Tibial nerve (tissue), 4 donors: Measurements from ENCODE around the gene CHPF. TPM values are rescaled to one million over a fixed set of nuclear protein-coding genes. Genes with fewer than 3 reads are reported as not detected.

Experiments used
- DNase-seq, 2 donors: peaks; one replicate each; pipeline ENCODE4 v3.0.0-alpha.2; 2019; ENCODE audit warnings: low spot score in 2 of 2
- H3K27ac ChIP-seq, 4 donors: fragments of 200-600 bp; sonication (generic) in 3 of 4; one replicate each; pipeline ENCODE4 v1.5.1; 2017 to 2019; ENCODE audit warnings: mild to moderate bottlenecking in 1 of 4
- H3K27me3 ChIP-seq, 2 donors: fragments of 200-600 bp; sonication (generic) in 1 of 2; one replicate each; pipeline versions ENCODE4 v1.5.1 to v1.6.0; 2017 to 2019
- H3K36me3 ChIP-seq, 3 donors: fragments of 200-600 bp; sonication (generic); one replicate each; pipeline ENCODE4 v1.5.1; 2018 to 2019
- H3K4me1 ChIP-seq, 4 donors: fragments of 200-600 bp; sonication (generic) in 3 of 4; one replicate each; pipeline ENCODE4 v1.5.1; 2017 to 2019
- H3K4me3 ChIP-seq, 4 donors: fragments of 200-600 bp; sonication (generic) in 3 of 4; one replicate each; pipeline ENCODE4 v1.5.1; 2017 to 2019; ENCODE audit warnings: mild to moderate bottlenecking in 1 of 4, moderate library complexity in 1 of 4
- H3K9me3 ChIP-seq, 4 donors: fragments of 200-600 bp; sonication (generic) in 3 of 4; one replicate each; pipeline ENCODE4 v1.5.1; 2017 to 2019
- CTCF ChIP-seq, 5 experiments: fragments of 200-600 bp in 3 of 5; fragments of 450-650 bp in 2 of 5; sonication (generic) in 3 of 5; IDR thresholded peaks; one replicate each; pipeline ENCODE4 v1.5.1; 2016 to 2019; ENCODE audit warnings: antibody characterized with exemption in 5 of 5, mild to moderate bottlenecking in 3 of 5, moderate library complexity in 2 of 5
- EP300 ChIP-seq, 2 donors: sonication (generic); formaldehyde crosslinking; IDR thresholded peaks; one replicate each; pipeline ENCODE4 v1.6.1; 2017; ENCODE audit warnings: antibody characterized with exemption in 2 of 2, mild to moderate bottlenecking in 1 of 2
- POLR2A ChIP-seq, 2 donors: fragments of 450-650 bp; IDR thresholded peaks; one replicate each; pipeline ENCODE4 v1.6.1; 2017; ENCODE audit warnings: antibody characterized with exemption in 2 of 2, mild to moderate bottlenecking in 2 of 2, moderate library complexity in 2 of 2
- WGBS, 2 donors: methylation state at CpG; one replicate each; pipeline ENCODE4 v1.1.5; 2018; 5-methylcytosine and 5-hydroxymethylcytosine counted together
- total RNA-seq, 4 donors: library from RNA; depleted of rRNA; stranded (reverse); fragments of >200 nt; gene quantifications; one replicate each; pipeline ENCODE4 v1.1.0, GENCODE V29; 2016

CHPF gene
- total RNA-seq, 4 donors from 2014 or later, result 51.3 to 91.2 (median 62.9) TPM

GRCh38 chr2:219506153-219506801 lies 37.3 kb downstream of the CHPF start:
- H3K4me1 ChIP-seq, result peaks cover 0 to 26% (median 11%) of the 10 kb centered on the region in 4 donors
- no peak for TF ChIP-seq EP300 (IDR thresholded peaks at IDR 0.05)
- peaks cover 0 to 63% (median 0%) of the 10 kb centered on the region in 3 donors for H3K36me3 ChIP-seq
- no peak overlapping the region for H3K27ac ChIP-seq
- H3K9me3 ChIP-seq, result no peaks in the 10 kb centered on the region
- DNase-seq, result no peak
- no peak overlapping the region for H3K4me3 ChIP-seq
- H3K27me3 ChIP-seq, result peaks cover 0 to 29% of the 10 kb centered on the region in 2 donors
- 77 to 80% methylated on average over 19 to 22 of the region's 23 CpGs for WGBS, 2 donors

GRCh38 chr2:219505585-219505984 lies 38.0 kb downstream of the CHPF start:
- Histone ChIP-seq H3K9me3 (no peaks in the 10 kb centered on the region), H3K27me3 (peaks cover 0 to 22% of the 10 kb centered on the region in 2 donors), H3K27ac (no peak overlapping the region), H3K36me3 (peaks cover 0 to 63% (median 0%) of the 10 kb centered on the region in 3 donors), H3K4me1 (peaks cover 0 to 23% (median 11%) of the 10 kb centered on the region in 4 donors), H3K4me3 (no peak overlapping the region)
- WGBS, 2 donors, result 85 to 86% methylated on average over 8 to 9 of the region's 9 CpGs
- DNase-seq, result no peak
- no peak for TF ChIP-seq POLR2A (IDR thresholded peaks at IDR 0.05)
- no peak for TF ChIP-seq EP300 (IDR thresholded peaks at IDR 0.05)
- no peak for TF ChIP-seq CTCF (IDR thresholded peaks at IDR 0.05)

GRCh38 chr2:219502618-219503017 lies 41.0 kb downstream of the CHPF start:
- Histone ChIP-seq H3K27me3 (no peaks in the 10 kb centered on the region), H3K9me3 (no peaks in the 10 kb centered on the region), H3K27ac (no peak overlapping the region), H3K4me3 (no peak overlapping the region), H3K4me1 (peaks cover 0 to 17% (median 7%) of the 10 kb centered on the region in 4 donors), H3K36me3 (peaks cover 0 to 61% (median 0%) of the 10 kb centered on the region in 3 donors)
- TF ChIP-seq POLR2A (IDR thresholded peaks at IDR 0.05) (no peak), CTCF (IDR thresholded peaks at IDR 0.05) (no peak), EP300 (IDR thresholded peaks at IDR 0.05) (no peak)
- no peak for DNase-seq

- Histone ChIP-seq H3K4me3 (no peak overlapping the region), H3K27ac (no peak overlapping the region), H3K36me3 (peaks cover 0 to 53% (median 0%) of the 10 kb centered on the region in 3 donors), H3K9me3 (no peaks in the 10 kb centered on the region), H3K27me3 (peaks cover 0 to 6% of the 10 kb centered on the region in 2 donors), H3K4me1 (peaks cover 0 to 25% (median 14%) of the 10 kb centered on the region in 4 donors)
- DNase-seq, result no peak
- TF ChIP-seq EP300 (IDR thresholded peaks at IDR 0.05), result no peak
- TF ChIP-seq POLR2A (IDR thresholded peaks at IDR 0.05), result no peak
- no peak for TF ChIP-seq CTCF (IDR thresholded peaks at IDR 0.05)
- 91 to 95% methylated on average over 12 to 14 of the region's 14 CpGs for WGBS, 2 donors
Measured at GRCh38 chr2:219501849-219502248, 41.8 kb downstream of the CHPF start.

- DNase-seq, result no peak
- 88% methylated on average over 2 of the region's 2 CpGs for WGBS, 2 donors
- Histone ChIP-seq H3K4me3 (no peak overlapping the region), H3K9me3 (no peaks in the 10 kb centered on the region), H3K36me3 (peaks cover 0 to 36% (median 0%) of the 10 kb centered on the region in 3 donors), H3K27me3 (peaks cover 0 to 19% of the 10 kb centered on the region in 2 donors), H3K27ac (no peak overlapping the region), H3K4me1 (peaks cover 0 to 37% (median 17%) of the 10 kb centered on the region in 4 donors)
- TF ChIP-seq EP300 (IDR thresholded peaks at IDR 0.05) (no peak), POLR2A (IDR thresholded peaks at IDR 0.05) (no peak), CTCF (IDR thresholded peaks at IDR 0.05) (no peak)
Measured at GRCh38 chr2:219500135-219500534, 43.5 kb downstream of the CHPF start.
